22Rv1 (cell line): ENCODE data around the gene CTSS.

Source experiments
- ZFX ChIP-seq: fragments of 450-650 bp; IDR thresholded peaks from 2 replicates; pipeline ENCODE4 v1.6.1; 2017; ENCODE audit warnings: antibody characterized with exemption, borderline replicate concordance
- TF ChIP-seq, protein P1 (sequence below): fragments of 450-650 bp; IDR thresholded peaks from 2 replicates; pipeline ENCODE4 v1.5.1; 2017; ENCODE audit warnings: mild to moderate bottlenecking

DNA sequence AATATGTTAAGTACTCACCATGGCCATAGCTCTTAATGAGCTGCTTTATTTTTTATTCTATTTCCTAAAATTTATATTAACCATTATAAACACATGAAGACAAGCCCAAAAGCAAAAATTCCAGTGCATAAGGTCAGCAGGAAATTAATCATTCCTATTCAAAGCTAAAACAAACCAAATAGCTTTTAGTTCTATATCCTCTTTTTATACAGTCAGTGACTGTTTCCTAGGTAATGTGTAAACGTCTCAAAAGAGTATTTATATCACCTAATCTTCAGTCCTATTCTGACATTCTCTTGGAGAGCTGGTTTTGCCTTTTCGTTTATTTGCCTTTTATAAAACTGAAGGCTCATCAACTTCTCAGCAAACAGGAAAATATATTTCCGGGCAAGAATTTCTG, 72.9 kb downstream of the CTSS start:
- TF ChIP-seq, protein P1, sequence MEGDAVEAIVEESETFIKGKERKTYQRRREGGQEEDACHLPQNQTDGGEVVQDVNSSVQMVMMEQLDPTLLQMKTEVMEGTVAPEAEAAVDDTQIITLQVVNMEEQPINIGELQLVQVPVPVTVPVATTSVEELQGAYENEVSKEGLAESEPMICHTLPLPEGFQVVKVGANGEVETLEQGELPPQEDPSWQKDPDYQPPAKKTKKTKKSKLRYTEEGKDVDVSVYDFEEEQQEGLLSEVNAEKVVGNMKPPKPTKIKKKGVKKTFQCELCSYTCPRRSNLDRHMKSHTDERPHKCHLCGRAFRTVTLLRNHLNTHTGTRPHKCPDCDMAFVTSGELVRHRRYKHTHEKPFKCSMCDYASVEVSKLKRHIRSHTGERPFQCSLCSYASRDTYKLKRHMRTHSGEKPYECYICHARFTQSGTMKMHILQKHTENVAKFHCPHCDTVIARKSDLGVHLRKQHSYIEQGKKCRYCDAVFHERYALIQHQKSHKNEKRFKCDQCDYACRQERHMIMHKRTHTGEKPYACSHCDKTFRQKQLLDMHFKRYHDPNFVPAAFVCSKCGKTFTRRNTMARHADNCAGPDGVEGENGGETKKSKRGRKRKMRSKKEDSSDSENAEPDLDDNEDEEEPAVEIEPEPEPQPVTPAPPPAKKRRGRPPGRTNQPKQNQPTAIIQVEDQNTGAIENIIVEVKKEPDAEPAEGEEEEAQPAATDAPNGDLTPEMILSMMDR, result no peak
- no peak for TF ChIP-seq ZFX
